Suprapubic skin (tissue), 3 donors: Measurements from ENCODE around the gene DNMBP.

Experiments
- POLR2AphosphoS5 ChIP-seq, 3 donors: sonication (generic); formaldehyde crosslinking; IDR thresholded peaks; one replicate each; pipeline ENCODE4 v1.6.1; 2017; ENCODE audit warnings: antibody characterized with exemption in 3 of 3
- TF ChIP-seq, protein P1 (sequence below), 2 donors: fragments of 200-600 bp in 1 of 2; fragments of 450-650 bp in 1 of 2; sonication (generic) in 1 of 2; IDR thresholded peaks; one replicate each; pipeline ENCODE4 v1.5.1; 2016 to 2019; ENCODE audit warnings: antibody characterized with exemption in 2 of 2, mild to moderate bottlenecking in 1 of 2, moderate library complexity in 1 of 2

DNA sequence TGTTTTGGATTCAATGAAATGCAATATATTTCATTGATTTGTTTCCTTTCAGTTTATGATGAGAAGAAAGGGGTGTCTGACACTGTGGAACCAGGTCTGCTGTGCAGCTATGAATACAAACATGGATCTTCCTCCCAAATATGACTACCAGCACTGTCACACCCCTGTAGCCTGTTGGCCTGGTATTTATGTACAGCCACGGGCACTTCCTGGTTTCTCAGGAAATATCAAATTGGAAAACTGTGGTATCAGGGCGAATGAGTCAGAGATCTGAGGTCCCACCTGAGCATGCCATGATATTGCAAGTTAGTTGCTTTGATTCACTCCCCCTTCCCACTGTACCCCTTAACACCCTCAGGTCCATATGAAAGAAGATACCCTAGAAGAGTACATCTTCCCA lies 87.8 kb downstream of the DNMBP start:
- TF ChIP-seq, protein P1, sequence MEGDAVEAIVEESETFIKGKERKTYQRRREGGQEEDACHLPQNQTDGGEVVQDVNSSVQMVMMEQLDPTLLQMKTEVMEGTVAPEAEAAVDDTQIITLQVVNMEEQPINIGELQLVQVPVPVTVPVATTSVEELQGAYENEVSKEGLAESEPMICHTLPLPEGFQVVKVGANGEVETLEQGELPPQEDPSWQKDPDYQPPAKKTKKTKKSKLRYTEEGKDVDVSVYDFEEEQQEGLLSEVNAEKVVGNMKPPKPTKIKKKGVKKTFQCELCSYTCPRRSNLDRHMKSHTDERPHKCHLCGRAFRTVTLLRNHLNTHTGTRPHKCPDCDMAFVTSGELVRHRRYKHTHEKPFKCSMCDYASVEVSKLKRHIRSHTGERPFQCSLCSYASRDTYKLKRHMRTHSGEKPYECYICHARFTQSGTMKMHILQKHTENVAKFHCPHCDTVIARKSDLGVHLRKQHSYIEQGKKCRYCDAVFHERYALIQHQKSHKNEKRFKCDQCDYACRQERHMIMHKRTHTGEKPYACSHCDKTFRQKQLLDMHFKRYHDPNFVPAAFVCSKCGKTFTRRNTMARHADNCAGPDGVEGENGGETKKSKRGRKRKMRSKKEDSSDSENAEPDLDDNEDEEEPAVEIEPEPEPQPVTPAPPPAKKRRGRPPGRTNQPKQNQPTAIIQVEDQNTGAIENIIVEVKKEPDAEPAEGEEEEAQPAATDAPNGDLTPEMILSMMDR (IDR thresholded peaks at IDR 0.05) = no peak
- no peak for TF ChIP-seq POLR2AphosphoS5 (IDR thresholded peaks at IDR 0.05)
